HG03565 (cell line): Measurements from ENCODE around the gene BYSL.
A peak's percentile ranks its signal among the peaks of the same experiment; 100 is the strongest.
"Not testable (repeated sequence)": the region's sequence is repeated elsewhere in the genome, so short reads cannot be mapped to it uniquely, and the experiment has no call there.

Source experiments
- ATAC-seq: cut with Tn5 transposase; IDR thresholded peaks from one replicate; pipeline ENCODE4 v1.9.1; 2021; ENCODE audit warnings: mild to moderate bottlenecking, moderate library complexity; ENCODE audit not compliant: unreplicated experiment

The BYSL gene

DNA sequence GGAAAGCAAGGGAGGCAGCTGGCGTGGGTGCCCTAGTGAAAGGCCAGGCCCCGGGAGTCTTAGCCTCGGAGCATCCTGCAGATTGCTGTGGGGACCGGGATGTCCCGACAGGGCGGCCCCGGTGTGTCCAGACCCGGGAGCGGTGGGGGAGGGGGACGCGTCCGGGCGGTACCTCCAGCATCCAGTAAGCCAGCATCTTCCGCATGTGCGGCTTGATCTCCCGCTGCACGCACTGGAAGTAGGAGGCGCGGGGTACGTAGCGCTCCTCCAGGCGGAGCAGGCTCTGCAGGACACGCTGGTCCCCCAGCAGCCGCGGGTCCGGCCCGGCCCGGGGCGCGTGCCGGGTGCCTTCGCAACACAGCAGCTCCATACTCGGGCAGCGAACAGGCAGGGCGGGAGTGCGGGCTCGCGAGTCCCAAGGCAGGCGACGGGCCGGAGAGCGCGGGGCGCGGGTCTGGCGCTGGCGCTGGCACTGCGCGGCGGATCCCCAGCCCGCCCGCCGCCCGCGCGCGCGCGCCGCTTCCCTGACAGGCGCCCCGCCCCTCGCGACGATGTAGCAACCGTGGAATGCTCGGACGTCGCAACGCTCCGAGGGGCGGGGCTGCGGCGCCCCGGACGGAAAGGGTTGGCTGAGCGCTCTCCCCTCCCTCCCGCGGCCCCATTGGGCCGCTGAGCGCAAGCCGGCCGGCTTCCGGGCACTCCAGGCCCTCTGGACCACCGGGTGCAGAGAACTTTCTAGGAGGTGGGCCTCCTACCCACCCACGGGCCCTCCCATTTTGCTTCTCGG is 20.2 kb downstream of the BYSL start, which contains the start of gene CCND3:
Gene CCND3, minus strand, starts transcription at position 529 of the 787 bp plus-strand sequence. Its CDS starts 159 bp downstream, at position 370.
- ATAC-seq, result peak; percentile 71

DNA sequence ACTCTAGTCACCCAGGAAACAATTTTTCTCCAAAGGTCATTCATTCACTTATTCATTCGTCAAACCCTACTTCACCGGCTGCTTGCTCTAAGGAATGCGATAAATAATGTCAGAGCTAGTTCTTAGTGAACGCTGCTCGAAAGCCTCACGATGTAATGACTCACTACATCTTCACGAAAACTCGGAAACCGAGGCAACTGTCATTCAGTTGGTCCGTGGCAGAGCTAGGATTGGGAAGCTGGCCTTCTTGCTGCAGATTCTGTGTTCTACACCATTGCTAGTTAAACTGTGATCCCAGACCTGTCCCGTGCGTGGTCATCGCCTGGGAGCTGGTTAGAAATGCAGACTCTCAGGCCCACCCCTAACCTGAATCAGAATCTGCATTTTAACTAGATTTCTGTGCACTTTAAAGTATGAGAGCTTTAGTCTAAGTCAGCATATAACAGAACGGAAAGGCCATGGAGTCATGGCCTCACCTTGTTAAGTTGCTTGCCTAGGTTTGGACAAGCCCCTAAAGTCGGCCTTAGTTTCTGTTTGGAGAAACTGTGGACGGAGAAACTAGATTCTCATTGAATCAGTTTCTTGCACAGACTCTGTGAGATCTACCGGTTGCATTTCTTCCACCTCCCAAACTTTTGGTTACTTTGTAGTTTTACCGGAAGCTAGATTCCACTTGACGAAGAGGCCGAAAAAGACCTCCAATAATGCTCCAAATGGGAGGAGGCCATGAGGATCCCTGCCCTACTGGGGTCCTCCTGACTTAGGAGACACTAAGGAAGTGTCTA is 21.0 kb downstream of the BYSL start:
- ATAC-seq, result no peak

DNA sequence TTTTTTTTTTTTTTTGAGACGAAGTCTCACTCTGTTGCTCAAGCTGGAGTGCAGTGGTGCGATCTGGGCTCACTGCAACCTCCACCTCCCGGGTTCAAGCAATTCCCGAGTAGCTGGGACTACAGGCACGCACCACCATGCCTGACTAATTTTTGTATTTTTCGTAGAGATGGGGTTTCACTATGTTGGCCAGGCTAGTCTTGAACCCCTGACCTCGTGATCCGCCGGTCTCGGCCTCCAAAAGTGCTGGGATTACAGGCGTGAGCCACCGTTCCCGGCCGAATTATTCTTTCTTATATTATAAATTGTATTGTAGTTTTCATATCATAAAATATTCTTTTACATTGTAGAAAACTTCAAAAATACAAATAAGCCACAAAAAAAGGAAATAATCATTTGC is 21.6 kb downstream of the BYSL start:
- not testable (repeated sequence) for ATAC-seq

DNA sequence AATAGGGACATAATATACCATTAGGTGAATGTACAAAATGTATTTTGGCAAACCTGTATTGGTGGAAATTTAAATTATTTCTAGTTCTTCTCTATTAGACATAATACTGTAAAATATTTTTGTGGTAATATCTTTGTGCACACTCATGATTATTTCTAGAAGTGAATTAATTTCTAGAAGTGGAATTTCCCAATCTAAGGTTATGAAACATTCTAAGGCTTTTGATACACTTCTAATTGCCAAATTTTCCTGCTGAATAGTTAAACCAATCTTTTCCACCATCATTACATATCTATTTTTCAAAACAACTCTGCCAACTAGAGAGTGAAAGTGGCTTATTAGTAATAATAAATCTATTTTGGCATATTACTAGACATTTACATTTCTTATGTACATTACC is 22.2 kb downstream of the BYSL start:
- ATAC-seq, result no peak

DNA sequence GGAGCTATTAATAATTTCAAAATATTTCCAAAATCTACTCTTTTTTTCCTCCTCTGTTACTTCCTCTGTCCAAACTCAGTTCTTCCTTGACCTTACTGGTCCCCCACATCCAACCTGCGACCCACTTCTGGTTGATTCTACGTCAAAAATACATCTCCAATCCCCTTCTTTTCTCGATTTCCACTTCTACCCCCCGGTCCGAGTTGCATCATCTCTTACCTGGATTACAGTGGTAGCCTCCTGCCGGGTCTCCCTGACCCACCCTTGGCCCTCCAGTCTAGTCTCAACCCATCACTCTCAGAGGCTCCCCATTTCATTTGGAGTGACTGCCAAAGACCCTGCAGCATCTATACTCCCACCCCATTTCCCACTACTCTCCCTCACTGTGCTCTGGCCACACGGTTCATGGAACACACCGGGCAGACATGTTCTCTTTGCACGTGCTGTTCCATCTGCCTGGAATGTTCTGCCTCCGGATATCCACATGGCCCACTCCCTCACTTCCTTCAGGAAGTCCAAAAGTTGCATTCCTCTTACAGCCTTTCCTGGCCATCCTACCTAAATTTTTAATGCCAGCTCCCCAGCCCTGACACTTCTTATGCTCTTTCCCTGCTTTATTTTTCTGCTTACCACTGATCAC is 26.4 kb downstream of the BYSL start:
- ATAC-seq, result no peak

DNA sequence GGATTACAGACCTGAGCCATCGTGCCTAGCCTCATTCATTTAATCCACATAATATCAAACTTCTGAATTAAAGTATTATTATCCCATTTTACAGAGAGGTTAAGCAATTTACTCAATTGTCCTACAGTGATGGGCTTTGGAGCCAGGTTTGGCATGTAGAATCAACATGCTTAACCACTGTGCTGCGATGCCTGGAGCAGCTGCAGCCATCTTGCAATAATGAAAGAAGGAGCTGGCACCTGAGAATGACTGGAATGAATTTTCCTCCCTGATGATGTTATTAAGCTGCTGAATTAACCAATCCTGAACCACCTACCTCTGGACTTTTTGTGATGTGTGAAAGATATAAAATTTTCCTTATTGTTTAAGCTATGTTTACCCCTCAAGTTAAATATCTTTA is 33.4 kb downstream of the BYSL start:
- ATAC-seq, result no peak

DNA sequence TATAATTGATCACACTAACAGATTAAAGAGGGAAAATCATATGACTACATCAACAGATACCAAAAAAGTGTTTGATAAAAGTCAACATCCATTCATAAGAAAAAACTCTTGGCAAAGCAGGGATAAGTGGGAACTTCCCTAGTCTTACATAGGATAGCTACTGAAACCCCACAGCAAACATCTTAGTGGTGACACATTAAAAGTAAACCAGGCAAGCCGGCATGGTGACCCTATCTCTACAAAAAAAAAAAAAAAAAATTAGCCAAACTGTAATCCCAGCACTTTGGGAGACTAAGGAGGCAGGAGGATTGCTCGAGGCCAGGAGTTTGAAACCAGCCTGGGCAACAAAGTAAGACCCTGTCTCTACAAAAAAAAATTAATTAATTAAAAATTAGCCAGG is 34.1 kb downstream of the BYSL start:
- no peak for ATAC-seq

DNA sequence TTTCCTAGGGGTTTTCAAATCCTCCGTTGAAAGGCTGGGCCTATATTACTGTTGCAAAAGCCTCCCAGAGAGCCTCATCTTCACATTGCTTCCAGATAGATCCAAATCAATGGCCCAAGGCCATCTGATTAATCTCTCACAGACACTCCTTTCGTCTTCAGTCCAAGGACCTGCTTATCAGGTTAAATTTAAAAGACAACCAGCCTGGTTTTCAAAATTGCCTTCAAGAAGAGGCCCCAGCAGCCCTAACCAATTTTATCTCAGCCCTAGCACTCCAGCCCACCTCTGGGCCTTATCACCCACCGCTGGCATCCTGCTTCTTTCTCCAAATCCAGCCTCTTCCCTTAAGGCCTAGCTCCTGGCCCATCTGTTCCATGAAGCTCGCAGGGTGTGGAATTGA is 35.8 kb downstream of the BYSL start:
- no peak for ATAC-seq

DNA sequence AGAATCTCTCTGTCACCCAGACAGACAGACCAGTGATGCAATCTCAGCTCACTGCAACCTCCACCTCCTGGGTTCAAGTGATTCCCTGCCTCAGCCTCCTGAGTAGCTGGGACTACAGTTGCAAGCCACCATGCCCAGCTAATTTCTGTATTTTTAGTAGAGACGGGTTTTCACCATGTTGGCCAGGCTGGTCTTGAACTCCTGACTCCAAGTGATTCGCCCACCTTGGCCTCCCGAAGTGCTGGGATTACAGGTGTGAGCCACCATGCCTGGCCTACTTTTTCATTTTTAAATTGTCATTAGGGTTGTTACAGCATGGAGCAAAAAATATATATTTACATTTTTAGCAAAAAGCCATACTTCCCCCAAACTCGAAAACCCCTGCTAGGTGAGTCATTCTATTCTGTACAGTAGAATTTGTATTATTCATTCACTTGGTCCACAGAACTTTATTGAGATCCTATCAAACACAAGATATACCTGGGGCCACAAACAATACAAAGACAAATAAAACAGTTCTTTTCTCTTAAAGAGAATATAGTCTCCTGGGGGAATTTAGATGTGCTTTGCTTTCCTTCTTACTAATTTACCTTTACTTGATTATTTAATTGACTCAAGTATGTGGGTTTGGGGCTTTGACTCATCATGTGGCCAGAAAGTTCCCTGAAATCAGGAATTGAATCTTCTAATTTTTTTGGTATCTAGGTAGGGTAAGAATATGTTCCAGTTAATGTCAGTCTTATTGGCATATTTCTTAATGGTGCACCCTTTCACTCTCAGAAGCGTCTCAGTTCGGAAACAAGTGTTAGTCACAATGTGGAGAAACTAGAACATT is 36.9 kb downstream of the BYSL start:
- ATAC-seq, result no peak

DNA sequence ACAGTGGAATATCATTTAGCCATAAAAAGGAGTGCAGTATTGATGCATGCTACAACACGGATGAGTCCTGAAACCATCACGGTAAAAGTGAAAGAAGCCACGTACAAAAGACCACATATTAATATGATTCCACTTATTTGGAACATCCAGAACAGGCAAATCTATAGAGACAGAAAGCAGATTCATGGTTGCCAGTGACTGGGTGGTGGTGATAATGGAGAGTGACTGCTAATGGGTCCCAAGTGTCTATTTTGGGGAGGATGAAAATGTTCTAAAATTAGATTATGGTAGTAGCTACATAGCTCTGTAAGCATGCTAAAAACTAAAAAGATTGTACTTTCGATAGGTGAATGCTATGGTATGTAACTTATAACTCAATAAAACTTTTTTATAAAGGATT is 38.7 kb downstream of the BYSL start:
- ATAC-seq, result no peak

DNA sequence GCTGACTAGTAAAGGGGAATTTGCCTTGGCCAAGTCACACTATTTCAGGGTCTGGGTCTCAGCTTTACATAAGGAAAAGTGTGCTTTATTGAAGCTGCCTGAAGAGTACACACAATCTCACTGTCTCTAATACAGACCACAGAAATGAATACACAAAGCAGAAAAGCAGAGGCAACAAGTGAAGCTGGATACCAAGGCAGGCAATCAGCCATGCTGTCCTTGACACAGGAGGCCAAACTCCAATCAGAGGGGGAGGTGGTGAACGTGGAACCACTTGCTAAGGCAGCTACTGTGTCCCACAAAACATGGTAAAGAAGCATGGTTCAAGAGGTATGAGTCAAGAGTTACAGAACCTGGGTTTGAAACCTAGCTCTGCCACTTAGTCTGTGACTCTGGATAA is 42.1 kb downstream of the BYSL start:
- no peak for ATAC-seq

DNA sequence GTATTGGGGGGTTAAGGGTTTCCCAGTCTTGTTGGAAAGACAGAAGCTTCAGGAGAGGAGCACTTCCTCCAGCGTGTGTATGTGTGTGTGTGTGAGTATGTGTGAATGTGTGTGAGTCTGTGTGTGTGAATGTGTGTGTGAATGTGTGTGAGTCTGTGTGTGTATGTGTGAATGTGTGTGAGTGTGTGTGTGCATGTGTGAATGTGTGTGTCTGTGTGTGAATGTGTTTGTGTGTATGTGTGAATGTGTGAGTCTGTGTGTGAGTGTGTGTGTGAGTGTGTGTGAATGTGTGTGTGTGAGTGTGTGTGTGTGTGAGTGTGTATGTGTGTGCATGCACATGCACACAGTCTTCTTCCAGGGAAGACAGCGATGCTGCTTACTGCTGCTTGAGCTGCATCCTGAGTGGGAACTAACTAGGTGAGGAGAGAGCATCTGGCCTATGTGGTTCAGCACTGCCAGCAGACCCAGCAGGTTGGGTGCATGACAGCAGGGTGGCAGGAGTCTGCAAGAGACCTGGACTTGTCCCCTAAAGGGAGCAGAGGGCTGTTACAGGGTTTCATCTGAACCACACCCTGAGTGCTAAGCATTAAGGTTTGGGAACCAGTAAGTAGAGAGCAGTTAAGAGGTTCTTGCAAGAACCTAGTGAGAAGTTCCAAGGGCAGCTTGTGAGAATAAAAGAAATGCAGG is 43.0 kb downstream of the BYSL start:
- ATAC-seq, result no peak

DNA sequence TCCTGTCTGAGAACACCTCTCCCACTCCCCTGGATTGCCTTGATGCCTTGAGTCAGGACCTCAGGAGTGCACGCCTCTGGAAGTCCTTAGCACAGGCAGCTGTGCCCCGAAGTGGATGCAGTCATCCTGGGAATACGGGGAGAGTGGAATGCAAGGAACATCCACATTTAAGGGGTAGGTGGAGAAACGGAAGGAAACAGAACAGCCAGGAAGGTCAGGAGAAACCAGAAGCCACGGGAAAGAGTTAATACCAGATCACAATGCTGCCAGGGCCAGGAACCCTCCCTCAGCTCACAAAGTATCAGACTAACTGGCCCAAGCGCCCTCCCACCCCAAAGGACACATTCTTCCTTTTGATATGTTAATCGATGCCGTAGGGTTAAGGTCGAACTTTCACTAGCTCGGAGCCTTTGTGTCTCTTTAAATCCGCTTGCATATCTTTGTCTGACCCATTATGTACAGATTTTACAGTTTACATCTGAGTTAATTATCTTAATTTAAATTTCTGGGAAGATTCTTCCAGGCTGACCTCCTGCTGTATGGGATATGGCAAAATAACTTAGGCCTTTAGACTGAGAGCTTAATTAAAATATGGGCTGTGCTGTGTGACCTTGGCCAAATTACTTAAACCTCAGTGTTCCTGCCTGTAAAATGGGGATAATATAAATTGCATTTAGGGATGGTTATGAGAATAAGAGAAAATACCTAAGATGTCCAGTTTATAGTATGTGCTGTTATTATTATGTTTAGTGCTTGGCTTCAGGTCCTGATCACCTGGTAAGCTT is 44.3 kb downstream of the BYSL start:
- ATAC-seq, result no peak

DNA sequence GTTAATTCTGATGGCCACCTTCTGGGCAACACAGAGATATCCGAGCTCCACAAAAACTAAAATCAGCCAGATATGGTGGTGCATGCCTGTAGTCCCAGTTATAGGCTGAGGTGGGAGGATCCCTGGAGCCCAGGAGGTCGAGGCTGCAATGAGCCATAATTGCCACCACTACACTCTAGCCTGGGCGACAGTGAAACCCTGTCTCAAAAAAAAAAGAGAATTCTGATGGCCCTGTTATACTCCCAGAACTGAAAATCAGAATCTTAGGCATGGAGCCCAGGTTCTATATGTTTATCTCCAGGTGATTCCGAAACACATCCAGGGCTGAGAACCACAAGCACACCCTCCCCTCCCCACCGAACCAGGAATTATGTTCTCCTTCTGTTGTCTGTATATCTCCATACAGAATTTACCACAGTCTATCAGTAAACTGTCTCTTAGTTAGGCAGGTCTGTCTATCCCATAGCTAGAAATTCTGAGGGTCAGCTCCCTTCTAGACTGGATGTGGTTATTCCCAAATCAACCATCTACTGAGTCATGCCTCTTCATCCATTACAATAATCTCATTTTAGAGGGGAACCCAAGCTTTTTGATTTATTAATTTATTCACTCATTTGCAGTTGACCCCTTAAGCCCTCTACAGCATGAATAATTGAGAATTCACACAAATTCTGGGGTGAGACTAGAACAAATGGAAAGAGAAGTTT is 45.1 kb downstream of the BYSL start:
- ATAC-seq, result no peak

DNA sequence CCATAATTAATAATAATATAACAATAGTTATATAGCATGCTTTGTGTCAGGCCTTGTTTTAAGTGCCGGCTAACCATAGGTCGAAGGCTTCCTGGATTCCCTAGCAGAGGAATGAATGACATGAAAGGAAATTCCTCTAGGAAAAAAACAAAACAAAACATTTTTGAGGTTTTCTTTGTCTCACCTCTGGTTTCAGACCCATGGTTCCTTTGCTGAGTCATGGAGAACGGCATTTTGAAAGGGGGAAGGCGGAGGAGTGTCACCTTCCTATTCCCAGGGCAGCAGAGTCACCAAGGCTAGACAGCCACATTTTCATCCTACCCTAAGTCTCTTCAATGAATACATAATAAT is 45.6 kb downstream of the BYSL start:
- ATAC-seq, result no peak

DNA sequence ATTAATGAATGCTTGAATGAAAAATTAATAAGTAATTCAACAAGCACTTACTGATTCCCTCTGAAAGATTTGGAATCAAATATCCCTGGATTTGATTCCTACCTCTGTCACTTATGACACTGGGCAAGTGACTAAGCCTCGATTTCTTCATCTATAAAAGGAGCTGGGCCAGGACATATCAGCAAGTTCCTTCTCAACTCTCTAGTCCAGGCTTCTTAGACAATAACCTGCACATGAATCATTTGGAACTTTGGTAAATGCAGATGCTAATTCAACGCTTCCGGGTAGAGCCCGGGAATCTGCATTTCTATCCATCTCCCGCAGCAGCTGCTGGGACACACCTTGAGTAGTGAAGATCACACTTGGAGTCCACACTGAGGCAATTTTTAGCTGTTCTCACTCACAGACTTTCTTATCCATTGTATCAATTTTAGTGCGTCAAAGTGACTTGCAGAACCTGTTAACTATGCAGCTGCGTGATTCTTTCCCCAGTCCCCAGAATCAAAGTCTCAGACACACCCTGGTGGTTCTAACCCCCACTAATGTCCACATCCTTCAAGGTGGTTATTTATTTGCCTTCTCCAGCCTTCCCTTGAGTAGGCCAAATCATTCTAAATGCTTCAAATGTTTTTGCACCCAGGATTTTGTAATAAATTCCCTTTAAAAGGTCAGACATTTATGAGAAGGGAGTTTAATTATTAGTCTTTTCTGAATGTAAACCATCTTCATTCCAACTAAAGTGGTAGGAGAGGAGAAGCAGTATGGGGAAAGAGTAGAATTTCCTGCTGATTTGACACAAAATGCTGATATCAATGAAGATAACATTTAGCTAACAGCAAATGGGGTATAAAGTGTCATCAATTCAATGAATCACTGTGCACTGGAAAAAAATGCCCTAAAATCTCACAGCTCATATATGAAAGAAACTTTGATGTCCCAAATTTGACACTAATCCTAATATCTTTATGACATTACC is 46.3 kb downstream of the BYSL start:
- ATAC-seq, result no peak

DNA sequence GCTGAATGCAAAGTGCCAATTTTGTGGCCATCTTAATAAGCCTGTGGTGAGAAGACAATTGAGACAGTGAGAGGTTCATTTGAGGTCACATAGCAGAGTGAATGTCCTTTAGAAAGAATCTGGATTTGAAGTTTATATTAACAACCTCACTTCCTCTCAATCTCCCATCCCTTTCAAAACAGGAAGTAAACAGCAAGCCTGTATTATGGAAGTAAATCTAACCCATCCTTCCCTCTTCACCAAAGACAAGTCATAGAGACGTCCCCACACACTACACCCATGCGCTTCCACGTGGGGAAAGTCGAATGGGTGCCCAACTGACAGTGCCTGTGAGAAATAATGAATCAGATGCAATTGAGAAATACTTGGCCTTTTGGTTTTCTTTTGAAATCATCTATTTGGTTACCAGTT is 49.1 kb downstream of the BYSL start:
- no peak for ATAC-seq

DNA sequence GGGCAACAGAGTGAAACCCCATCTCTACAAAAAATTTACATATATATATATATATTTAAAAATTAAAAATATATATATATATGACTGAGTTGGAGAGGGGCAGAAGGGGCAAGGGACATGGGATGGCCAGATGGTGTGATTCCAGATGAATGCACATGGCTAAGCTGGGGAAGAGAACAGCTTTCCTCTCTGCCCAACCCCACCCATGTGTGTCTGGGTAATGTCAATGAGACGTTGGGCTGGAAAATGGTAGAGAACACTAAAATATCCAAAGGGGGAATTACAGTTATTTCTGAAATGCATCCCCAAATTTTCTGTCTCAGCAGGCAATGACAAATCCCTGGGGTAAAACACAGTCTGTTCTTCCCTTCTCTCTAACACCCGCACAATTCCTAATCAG is 51.5 kb downstream of the BYSL start:
- no peak for ATAC-seq
